CD4-positive, alpha-beta T cell (primary cell): ENCODE data around the gene DUSP22. TPM values are rescaled to one million over a fixed set of nuclear protein-coding genes. Genes with fewer than 3 reads are reported as not detected.

Source experiments
- ATAC-seq: fragments of 200-7000 bp; cut with Tn5 transposase; one replicate; pipeline ENCODE4 v1.10.0; 2022; ENCODE audit warnings: mild to moderate bottlenecking; ENCODE audit not compliant: poor library complexity
- CTCF ChIA-PET: fragments of 350-600 bp; sonication (Branson Sonifier 250); formaldehyde crosslinking; loops from one replicate; lab custom pipeline; 2021; ENCODE audit warnings: antibody characterized with exemption, inconsistent platforms; lab: Charles Lee
- POLR2A ChIA-PET: fragments of 350-600 bp; sonication (Branson Sonifier 250); formaldehyde crosslinking; loops from one replicate; lab custom pipeline; 2021; ENCODE audit warnings: antibody characterized with exemption, inconsistent platforms; lab: Charles Lee
- DNase-seq, 14 experiments: peaks; one replicate each; pipeline ENCODE4 v3.0.0-alpha.2; 2013 to 2020; ENCODE audit warnings: mixed read lengths in 2 of 14
- H3K27ac ChIP-seq, 2 donors: one replicate each; pipeline versions ENCODE4 v1.5.1 to v1.7.0; 2013; ENCODE audit warnings: low read length in 2 of 2, low read depth in 1 of 2, mild to moderate bottlenecking in 1 of 2
- H3K27me3 ChIP-seq, 2 experiments: 1 replicate in 1 of 2; 2 replicates in 1 of 2; pipeline versions ENCODE4 v1.6.1 to v1.7.0; 2013; ENCODE audit warnings: low read length in 2 of 2, control low read depth in 1 of 2, mild to moderate bottlenecking in 1 of 2, moderate library complexity in 1 of 2; ENCODE audit not compliant: insufficient read depth in 2 of 2, control insufficient read depth in 1 of 2
- H3K36me3 ChIP-seq: one replicate; pipeline ENCODE4 v1.6.1; 2013; ENCODE audit warnings: low read length, control low read depth; ENCODE audit not compliant: insufficient read depth
- H3K4me1 ChIP-seq: one replicate; pipeline ENCODE4 v1.6.1; 2013; ENCODE audit warnings: low read length, control low read depth; ENCODE audit not compliant: insufficient read depth
- H3K4me3 ChIP-seq: one replicate; pipeline ENCODE4 v1.5.1; 2013; ENCODE audit warnings: mild to moderate bottlenecking, low read length, moderate library complexity
- H3K9me3 ChIP-seq, 2 experiments: 1 replicate in 1 of 2; 2 replicates in 1 of 2; pipeline versions ENCODE4 v1.6.1 to v1.7.0; 2013; ENCODE audit warnings: low read length in 2 of 2, mild to moderate bottlenecking in 2 of 2, control low read depth in 1 of 2, moderate library complexity in 1 of 2; ENCODE audit not compliant: control insufficient read depth in 1 of 2, insufficient read depth in 1 of 2
- H3K27ac Mint-ChIP-seq: one replicate; pipeline ENCODE4 v1.8.0; 2020; ENCODE audit warnings: mixed read lengths
- H3K27me3 Mint-ChIP-seq: one replicate; pipeline ENCODE4 v1.8.0; 2021; ENCODE audit warnings: mixed read lengths
- H3K36me3 Mint-ChIP-seq: one replicate; pipeline ENCODE4 v1.8.0; 2021; ENCODE audit warnings: low read depth, mixed read lengths
- H3K4me1 Mint-ChIP-seq: one replicate; pipeline ENCODE4 v1.8.0; 2021; ENCODE audit warnings: low read depth, mixed read lengths
- H3K4me3 Mint-ChIP-seq: one replicate; pipeline ENCODE4 v1.8.0; 2020; ENCODE audit warnings: mild to moderate bottlenecking, mixed read lengths
- H3K9me3 Mint-ChIP-seq: one replicate; pipeline ENCODE4 v1.8.0; 2020; ENCODE audit warnings: mixed read lengths
- intact Hi-C, 2 experiments: fragments of 100-400 bp; cut with DNase I in 1 of 2; cut with micrococcal nuclease in 1 of 2; formaldehyde crosslinking; loops; one replicate each; pipeline versions ENCODE4 v1.15.1 to v1.9.0; 2023 to 2025; cut with DNase I, micrococcal nuclease
- total RNA-seq, 174 experiments: library from RNA in 2 of 174; stranded (reverse) in 2 of 174; gene quantifications; one replicate each; pipeline ENCODE4 v1.2.3 and lab custom pipeline; 2021 to 2026
- TF ChIP-seq, protein P1 (sequence below): fragments of 200-600 bp; IDR thresholded peaks from one replicate; pipeline ENCODE4 v1.8.0; 2022; ENCODE audit warnings: antibody characterized with exemption, mild to moderate bottlenecking

Gene DUSP22
- total RNA-seq, 2 experiments from 2014 or later = 25.4 to 26.3 TPM

DNA sequence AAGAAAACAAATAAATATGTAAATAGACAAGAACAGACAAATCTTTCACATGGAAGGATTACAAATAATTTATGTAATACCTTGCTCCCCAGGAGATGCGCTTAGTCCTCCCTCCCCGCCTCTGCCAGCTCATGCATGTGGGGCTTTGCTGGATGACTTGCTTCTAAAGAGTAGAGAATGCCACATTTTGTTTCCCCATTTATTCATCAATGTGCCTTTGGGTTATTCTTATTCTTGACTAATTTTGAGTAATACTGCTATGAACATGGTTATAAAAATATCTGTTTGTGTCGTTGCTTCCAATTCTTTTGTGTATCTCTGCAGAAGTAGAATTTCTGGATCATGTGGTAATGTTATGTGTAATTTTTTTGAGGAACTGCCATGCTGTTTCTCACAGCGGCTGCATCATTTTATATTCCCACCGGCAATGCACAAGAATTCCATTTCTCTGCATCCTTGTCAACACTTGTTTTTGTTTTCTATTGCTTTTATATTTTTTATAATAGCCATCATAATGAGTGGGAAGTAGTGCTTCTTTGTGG lies 23.8 kb upstream of the DUSP22 start:
- TF ChIP-seq, protein P1, sequence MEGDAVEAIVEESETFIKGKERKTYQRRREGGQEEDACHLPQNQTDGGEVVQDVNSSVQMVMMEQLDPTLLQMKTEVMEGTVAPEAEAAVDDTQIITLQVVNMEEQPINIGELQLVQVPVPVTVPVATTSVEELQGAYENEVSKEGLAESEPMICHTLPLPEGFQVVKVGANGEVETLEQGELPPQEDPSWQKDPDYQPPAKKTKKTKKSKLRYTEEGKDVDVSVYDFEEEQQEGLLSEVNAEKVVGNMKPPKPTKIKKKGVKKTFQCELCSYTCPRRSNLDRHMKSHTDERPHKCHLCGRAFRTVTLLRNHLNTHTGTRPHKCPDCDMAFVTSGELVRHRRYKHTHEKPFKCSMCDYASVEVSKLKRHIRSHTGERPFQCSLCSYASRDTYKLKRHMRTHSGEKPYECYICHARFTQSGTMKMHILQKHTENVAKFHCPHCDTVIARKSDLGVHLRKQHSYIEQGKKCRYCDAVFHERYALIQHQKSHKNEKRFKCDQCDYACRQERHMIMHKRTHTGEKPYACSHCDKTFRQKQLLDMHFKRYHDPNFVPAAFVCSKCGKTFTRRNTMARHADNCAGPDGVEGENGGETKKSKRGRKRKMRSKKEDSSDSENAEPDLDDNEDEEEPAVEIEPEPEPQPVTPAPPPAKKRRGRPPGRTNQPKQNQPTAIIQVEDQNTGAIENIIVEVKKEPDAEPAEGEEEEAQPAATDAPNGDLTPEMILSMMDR = no peak
- POLR2A ChIA-PET = no interaction called here
- no peaks in the 10 kb centered on the region for H3K9me3 ChIP-seq
- Mint-ChIP-seq H3K9me3 (peaks cover 9% of the 10 kb centered on the region), H3K4me1 (peaks cover 36% of the 10 kb centered on the region), H3K4me3 (no peak overlapping the region), H3K27ac (no peak overlapping the region), H3K27me3 (no peaks in the 10 kb centered on the region), H3K36me3 (no peaks in the 10 kb centered on the region)
- intact Hi-C loops = no loop called here
- CTCF ChIA-PET = no interaction called here
- H3K27ac ChIP-seq = no peak overlapping the region
- DNase-seq (no peak), ATAC-seq (no peak)
- no peaks in the 10 kb centered on the region for H3K4me1 ChIP-seq
- H3K36me3 ChIP-seq = no peaks in the 10 kb centered on the region
- no peaks in the 10 kb centered on the region for H3K27me3 ChIP-seq
- H3K4me3 ChIP-seq = no peak overlapping the region

DNA sequence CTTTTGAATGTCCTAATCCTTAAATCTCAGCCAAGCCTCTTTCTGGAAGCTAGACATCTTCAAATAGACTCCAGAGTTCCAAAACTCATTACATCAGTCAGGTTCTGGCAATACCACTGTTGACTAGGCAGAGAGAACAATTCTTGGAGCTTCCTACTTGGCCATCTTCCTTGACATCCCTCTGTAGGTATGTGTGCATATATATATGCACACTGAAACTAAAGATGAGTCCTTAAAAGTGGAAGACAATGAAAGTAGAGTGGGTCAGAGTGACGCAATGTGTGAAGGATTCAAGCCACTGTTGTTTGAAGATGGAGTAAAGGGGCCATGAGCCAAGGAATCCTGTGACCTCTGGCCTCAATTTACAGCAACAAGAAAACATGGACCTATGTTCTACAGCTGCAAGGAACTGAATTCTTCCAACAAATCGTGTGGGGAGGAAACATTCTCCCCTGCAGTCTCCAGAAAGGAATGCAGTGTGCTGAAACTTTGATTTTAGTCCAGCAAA lies 18.7 kb upstream of the DUSP22 start:
- no peak for DNase-seq
- intact Hi-C loops = no loop called here
- Mint-ChIP-seq H3K27me3 (no peaks in the 10 kb centered on the region), H3K36me3 (no peaks in the 10 kb centered on the region), H3K27ac (no peak overlapping the region), H3K4me1 (peaks cover 38% of the 10 kb centered on the region), H3K9me3 (peaks cover 7% of the 10 kb centered on the region), H3K4me3 (no peak overlapping the region)
- POLR2A ChIA-PET = no interaction called here
- H3K4me1 ChIP-seq = no peaks in the 10 kb centered on the region
- CTCF ChIA-PET = no interaction called here
- ATAC-seq = no peak
- H3K27me3 ChIP-seq = no peaks in the 10 kb centered on the region
- TF ChIP-seq, protein P1 = no peak
- no peaks in the 10 kb centered on the region for H3K36me3 ChIP-seq
- H3K9me3 ChIP-seq = no peaks in the 10 kb centered on the region
- H3K4me3 ChIP-seq = no peak overlapping the region
- H3K27ac ChIP-seq = no peak overlapping the region

DNA sequence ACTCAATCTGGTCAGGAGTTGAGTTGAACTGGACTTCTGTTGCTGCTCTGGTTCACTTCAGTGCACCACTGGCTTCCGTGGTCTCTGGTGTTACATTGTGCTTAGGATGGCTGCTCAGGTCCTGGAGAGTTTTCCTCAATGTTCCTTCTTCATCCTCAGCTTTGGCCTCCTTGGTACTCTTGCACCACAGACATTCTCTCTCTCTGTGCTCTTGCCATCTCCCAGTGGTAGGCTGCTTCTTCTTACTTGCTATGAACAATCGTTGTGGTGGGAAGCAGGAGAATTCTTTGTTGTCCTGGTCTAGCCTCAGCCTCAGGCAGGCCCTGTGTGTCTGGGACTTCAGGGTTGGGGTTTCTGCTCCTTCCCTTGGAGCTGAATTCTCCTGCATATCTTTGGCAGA lies 14.5 kb upstream of the DUSP22 start:
- Histone ChIP-seq H3K27ac (no peak overlapping the region), H3K36me3 (no peaks in the 10 kb centered on the region), H3K4me1 (no peaks in the 10 kb centered on the region), H3K4me3 (no peak overlapping the region), H3K27me3 (no peaks in the 10 kb centered on the region), H3K9me3 (no peaks in the 10 kb centered on the region)
- DNase-seq (no peak), ATAC-seq (no peak)
- H3K36me3 Mint-ChIP-seq = no peaks in the 10 kb centered on the region
- no peak overlapping the region for H3K4me3 Mint-ChIP-seq
- TF ChIP-seq, protein P1 = no peak
- no peaks in the 10 kb centered on the region for H3K27me3 Mint-ChIP-seq
- CTCF ChIA-PET = interaction anchor here (1.6 kb wide), 1 partner anchor 12 kb away, joined by 4 read pairs; no protein-coding TSS in a partner anchor
- POLR2A ChIA-PET = no interaction called here
- intact Hi-C loops = no loop called here
- H3K27ac Mint-ChIP-seq = no peak overlapping the region
- H3K9me3 Mint-ChIP-seq = peaks cover 4% of the 10 kb centered on the region
- H3K4me1 Mint-ChIP-seq = peaks cover 7% of the 10 kb centered on the region
